ENCODE results near the gene MTOR. TPM values are rescaled to one million over a fixed set of nuclear protein-coding genes. Genes with fewer than 3 reads are reported as not detected.

Gene MTOR
- 32.9 and 34.3 TPM in 2 replicates for total RNA-seq

GRCh38 chr1:11262171-11263049 is at the start of gene MTOR:
MTOR (minus strand) TSS chr1:11262551; CDS start chr1:11259409, 3,142 bp downstream.

GRCh38 chr1:11272832-11273594 is 10.7 kb upstream of the MTOR start, which contains the start of gene UBIAD1:
UBIAD1 (plus strand) TSS chr1:11273198; CDS start chr1:11273532, 334 bp downstream.

GRCh38 chr1:11188858-11189451 is 73.4 kb downstream of the MTOR start, which contains the start of gene ANGPTL7:
ANGPTL7 (plus strand) TSS chr1:11189355; CDS start chr1:11189580, 225 bp downstream.

GRCh38 chr1:11099310-11100148 is 162.8 kb downstream of the MTOR start, which contains the start of gene EXOSC10:
EXOSC10 (minus strand) TSS chr1:11099869; CDS start chr1:11099831, 38 bp downstream.

GRCh38 chr1:11059968-11060830 is 202.2 kb downstream of the MTOR start, which contains the start of gene SRM:
SRM (minus strand) TSS chr1:11060018; CDS start chr1:11059943, 75 bp downstream.

Small RNA genes lying within 50 kb of the gene (small RNA-seq; reads per million reads assigned to genes)
- not detected for gene RNU6-291P
- gene RNU6-537P = not detected
- gene RPL39P6 = not detected

Other genes with a start within 250 kb of the MTOR start
- 59.3 and 71.3 TPM in 2 replicates for gene TARDBP, start 249.9 kb downstream of the MTOR start, total RNA-seq
- gene MASP2, start 215.3 kb downstream of the MTOR start, total RNA-seq = 0.11 TPM in 1 of 2 replicates, not detected in the other
- gene SRM, start 202.5 kb downstream of the MTOR start, total RNA-seq = 21.2 and 27.2 TPM in 2 replicates
- 54.0 and 58.9 TPM in 2 replicates for gene EXOSC10, start 162.7 kb downstream of the MTOR start, total RNA-seq
- gene ANGPTL7, start 73.2 kb downstream of the MTOR start, total RNA-seq = 2.9 and 6.8 TPM in 2 replicates
- 7.7 and 9.1 TPM in 2 replicates for gene UBIAD1, start 10.6 kb upstream of the MTOR start, total RNA-seq
- under 0.01 TPM in 2 replicates for gene DISP3, start 216.6 kb upstream of the MTOR start, total RNA-seq

All from articular chondrocyte of knee joint (primary cell).